Kidney epithelial cell (primary cell): ENCODE results near the gene RASGRP3. TPM values are rescaled to one million over a fixed set of nuclear protein-coding genes. Genes with fewer than 3 reads are reported as not detected.

ENCODE experiments used
- DNase-seq: peaks from one replicate; pipeline ENCODE4 v3.0.0-alpha.2; 2010; ENCODE audit warnings: low read depth
- H3K27me3 ChIP-seq: 2 replicates; pipeline ENCODE4 v1.6.0; 2011; ENCODE audit warnings: low read length; ENCODE audit not compliant: control insufficient read depth, insufficient read depth
- H3K36me3 ChIP-seq: 2 replicates; pipeline ENCODE4 v1.5.1; 2011; ENCODE audit warnings: low read length; ENCODE audit not compliant: control insufficient read depth, insufficient read depth
- H3K4me3 ChIP-seq: 2 replicates; pipeline ENCODE4 v1.5.1; 2011; ENCODE audit warnings: low read depth, mild to moderate bottlenecking, control low read depth, low read length
- CTCF ChIP-seq: IDR thresholded peaks from 2 replicates; pipeline ENCODE4 v1.5.1; 2011; ENCODE audit warnings: mild to moderate bottlenecking, moderate library complexity, low read length, control low read depth, inconsistent platforms; ENCODE audit not compliant: insufficient read depth, poor library complexity, severe bottlenecking
- total RNA-seq: library from RNA; depleted of rRNA; stranded (reverse); fragments of >200 nt; gene quantifications from 2 replicates; pipeline ENCODE4 v1.2.3, GENCODE V29; 2015

Gene RASGRP3
- total RNA-seq, 1 donor from 2014 or later, result 17.6 TPM

- DNase-seq, result no peak
- no peaks in the 10 kb centered on the region for H3K27me3 ChIP-seq
- H3K4me3 ChIP-seq, result no peak overlapping the region
- no peak for TF ChIP-seq CTCF
- H3K36me3 ChIP-seq, result peaks cover 2% of the 10 kb centered on the region
These were observed 110.3 kb downstream of the RASGRP3 start for GRCh38 chr2:33586766-33587165.

- H3K36me3 ChIP-seq, result peaks cover 2% of the 10 kb centered on the region
- no peak for TF ChIP-seq CTCF
- DNase-seq, result no peak
These were observed 111.8 kb downstream of the RASGRP3 start for GRCh38 chr2:33588232-33588631.

GRCh38 chr2:33589444-33589843 lies 113.0 kb downstream of the RASGRP3 start:
- Histone ChIP-seq H3K36me3 (peaks cover 2% of the 10 kb centered on the region), H3K27me3 (no peaks in the 10 kb centered on the region), H3K4me3 (no peak overlapping the region)
- no peak for TF ChIP-seq CTCF
- DNase-seq, result no peak

More at GRCh38 chr2:33588232-33588631, 111.8 kb downstream of the RASGRP3 start:
- Histone ChIP-seq H3K4me3 (no peak overlapping the region), H3K27me3 (no peaks in the 10 kb centered on the region)

GRCh38 chr2:33595385-33595784 lies 118.9 kb downstream of the RASGRP3 start:
- Histone ChIP-seq H3K4me3 (no peak overlapping the region), H3K36me3 (no peaks in the 10 kb centered on the region), H3K27me3 (no peaks in the 10 kb centered on the region)
- TF ChIP-seq CTCF, result no peak
- no peak for DNase-seq

- Histone ChIP-seq H3K4me3 (no peak overlapping the region), H3K27me3 (no peaks in the 10 kb centered on the region), H3K36me3 (no peaks in the 10 kb centered on the region)
- DNase-seq, result no peak
- no peak for TF ChIP-seq CTCF
These were observed 120.6 kb downstream of the RASGRP3 start for GRCh38 chr2:33597026-33597425.

- Histone ChIP-seq H3K27me3 (no peaks in the 10 kb centered on the region), H3K36me3 (no peaks in the 10 kb centered on the region), H3K4me3 (peak overlapping the region; percentile 96)
- no peak for DNase-seq
- TF ChIP-seq CTCF, result no peak
These were observed 122.2 kb downstream of the RASGRP3 start for GRCh38 chr2:33598561-33599174.
